HFFc6 (cell line): ENCODE data around the gene ORM2. TPM values are rescaled to one million over a fixed set of nuclear protein-coding genes. Genes with fewer than 3 reads are reported as not detected.
"Not testable (repeated sequence)": the region's sequence is repeated elsewhere in the genome, so short reads cannot be mapped to it uniquely, and the experiment has no call there.

Source experiments
- DNase-seq: peaks from one replicate; pipeline ENCODE4 v3.0.0-alpha.2; 2018
- H3K27ac Mint-ChIP-seq: 2 replicates; pipeline ENCODE4 v1.8.0; 2020; ENCODE audit warnings: mild to moderate bottlenecking, mixed read lengths
- H3K27me3 Mint-ChIP-seq: 2 replicates; pipeline ENCODE4 v1.8.0; 2021; ENCODE audit warnings: mild to moderate bottlenecking, moderate library complexity, mixed read lengths; ENCODE audit not compliant: insufficient read depth
- H3K36me3 Mint-ChIP-seq: 2 replicates; pipeline ENCODE4 v1.8.0; 2021; ENCODE audit warnings: low read depth, mixed read lengths
- H3K4me1 Mint-ChIP-seq: 2 replicates; pipeline ENCODE4 v1.8.0; 2020; ENCODE audit warnings: low read depth, mixed read lengths
- H3K4me3 Mint-ChIP-seq: 2 replicates; pipeline ENCODE4 v1.8.0; 2020; ENCODE audit warnings: mild to moderate bottlenecking, moderate library complexity, mixed read lengths
- H3K9me3 Mint-ChIP-seq: 2 replicates; pipeline ENCODE4 v1.8.0; 2020; ENCODE audit warnings: mild to moderate bottlenecking, mixed read lengths
- total RNA-seq, 6 experiments: library from RNA; stranded (reverse); fragmentation: NEBNext Ultra II Directional; extraction: Animal tissue kit (Norgen Biotek cat#: 25700); gene quantifications; 2 replicates in 1 of 6; 3 replicates in 5 of 6; pipeline ENCODE4 v1.2.3, GENCODE V29; 2021
- TF ChIP-seq, protein P1 (sequence below): fragments of 200-600 bp; sonication (generic); IDR thresholded peaks from 2 replicates; pipeline ENCODE4 v1.5.0; 2021; ENCODE audit warnings: antibody characterized with exemption, mild to moderate bottlenecking

Gene ORM2
- total RNA-seq, 6 experiments from 2014 or later = not detected

DNA sequence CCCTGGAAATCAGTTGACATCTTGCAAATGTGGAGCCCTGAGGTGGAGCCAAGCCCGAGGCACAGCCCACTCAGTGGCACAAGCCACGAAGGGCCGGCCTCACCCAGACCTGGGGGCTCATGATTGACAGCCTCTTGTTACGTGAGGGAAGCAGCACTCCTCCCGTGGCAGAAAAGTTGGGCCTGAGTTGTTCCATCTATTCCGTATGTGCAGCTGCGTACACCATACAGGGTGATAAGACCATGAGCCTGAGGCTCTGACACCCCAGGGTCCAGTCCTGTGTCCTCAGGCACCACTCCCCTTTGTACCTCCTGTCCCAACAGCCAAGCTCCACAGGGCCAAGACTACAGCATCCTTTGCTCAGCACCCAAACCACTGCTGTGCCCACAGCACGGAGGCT is 1.9 kb upstream of the ORM2 start:
- peaks cover 5% of the 10 kb centered on the region; the same call in 1 of the 2 replicates for H3K27me3 Mint-ChIP-seq
- H3K27ac Mint-ChIP-seq = no peak overlapping the region
- TF ChIP-seq, protein P1, sequence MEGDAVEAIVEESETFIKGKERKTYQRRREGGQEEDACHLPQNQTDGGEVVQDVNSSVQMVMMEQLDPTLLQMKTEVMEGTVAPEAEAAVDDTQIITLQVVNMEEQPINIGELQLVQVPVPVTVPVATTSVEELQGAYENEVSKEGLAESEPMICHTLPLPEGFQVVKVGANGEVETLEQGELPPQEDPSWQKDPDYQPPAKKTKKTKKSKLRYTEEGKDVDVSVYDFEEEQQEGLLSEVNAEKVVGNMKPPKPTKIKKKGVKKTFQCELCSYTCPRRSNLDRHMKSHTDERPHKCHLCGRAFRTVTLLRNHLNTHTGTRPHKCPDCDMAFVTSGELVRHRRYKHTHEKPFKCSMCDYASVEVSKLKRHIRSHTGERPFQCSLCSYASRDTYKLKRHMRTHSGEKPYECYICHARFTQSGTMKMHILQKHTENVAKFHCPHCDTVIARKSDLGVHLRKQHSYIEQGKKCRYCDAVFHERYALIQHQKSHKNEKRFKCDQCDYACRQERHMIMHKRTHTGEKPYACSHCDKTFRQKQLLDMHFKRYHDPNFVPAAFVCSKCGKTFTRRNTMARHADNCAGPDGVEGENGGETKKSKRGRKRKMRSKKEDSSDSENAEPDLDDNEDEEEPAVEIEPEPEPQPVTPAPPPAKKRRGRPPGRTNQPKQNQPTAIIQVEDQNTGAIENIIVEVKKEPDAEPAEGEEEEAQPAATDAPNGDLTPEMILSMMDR = no peak
- no peak overlapping the region for H3K4me3 Mint-ChIP-seq
- DNase-seq = no peak
- H3K36me3 Mint-ChIP-seq = no peaks in the 10 kb centered on the region
- no peaks in the 10 kb centered on the region for H3K4me1 Mint-ChIP-seq
- no peaks in the 10 kb centered on the region for H3K9me3 Mint-ChIP-seq

GRCh38 chr9:114328357-114328820 is 1.3 kb upstream of the ORM2 start:
- not testable (repeated sequence) for H3K4me3 Mint-ChIP-seq, H3K27me3 Mint-ChIP-seq, H3K4me1 Mint-ChIP-seq, DNase-seq, H3K9me3 Mint-ChIP-seq, H3K36me3 Mint-ChIP-seq, H3K27ac Mint-ChIP-seq

- not testable (repeated sequence) for DNase-seq, H3K4me3 Mint-ChIP-seq, H3K27me3 Mint-ChIP-seq, H3K9me3 Mint-ChIP-seq, H3K36me3 Mint-ChIP-seq, H3K4me1 Mint-ChIP-seq, H3K27ac Mint-ChIP-seq
Observed at GRCh38 chr9:114328937-114329624, 588 bp upstream of the ORM2 start.

GRCh38 chr9:114330636-114331035 is 967 bp downstream of the ORM2 start:
- Mint-ChIP-seq H3K27ac (no peak overlapping the region), H3K27me3 (peaks cover 5% of the 10 kb centered on the region; the same call in 1 of the 2 replicates), H3K36me3 (no peaks in the 10 kb centered on the region), H3K4me3 (no peak overlapping the region), H3K4me1 (peaks cover 7% of the 10 kb centered on the region), H3K9me3 (no peaks in the 10 kb centered on the region)
- DNase-seq = no peak
- TF ChIP-seq, protein P1 = no peak

- H3K36me3 Mint-ChIP-seq, H3K4me1 Mint-ChIP-seq, H3K27me3 Mint-ChIP-seq, H3K27ac Mint-ChIP-seq, DNase-seq, H3K4me3 Mint-ChIP-seq, H3K9me3 Mint-ChIP-seq: not testable (repeated sequence)
Observed at GRCh38 chr9:114331229-114332195, 1.8 kb downstream of the ORM2 start.

DNA sequence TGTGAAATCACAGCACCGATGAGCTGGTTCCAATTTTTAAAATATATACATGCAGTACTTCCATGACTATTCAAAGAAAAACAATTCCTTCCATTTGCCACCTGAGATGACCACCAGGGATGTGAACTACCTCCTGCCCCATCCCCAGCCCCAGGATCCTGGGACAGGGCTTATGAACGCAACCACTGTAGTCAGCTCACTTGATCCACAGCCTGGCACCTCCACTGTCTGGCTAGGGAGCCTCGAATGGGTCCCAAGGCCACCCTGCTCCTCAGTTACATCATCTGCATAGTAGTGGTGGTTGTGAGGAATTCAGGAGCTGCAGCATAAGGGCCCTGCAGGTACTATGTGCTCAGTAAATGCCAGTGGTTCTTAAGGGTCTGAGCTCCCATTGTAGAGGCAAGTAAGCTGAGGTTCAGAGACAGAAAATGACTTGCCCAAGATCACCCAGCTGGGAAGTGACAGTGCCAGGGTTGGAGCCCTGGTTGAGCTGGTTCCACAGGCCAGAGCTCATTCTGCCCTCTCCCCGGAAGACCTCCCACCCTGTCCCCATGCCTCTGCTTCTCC is 2.9 kb downstream of the ORM2 start:
- H3K27me3 Mint-ChIP-seq, H3K4me1 Mint-ChIP-seq, H3K9me3 Mint-ChIP-seq, DNase-seq, H3K4me3 Mint-ChIP-seq, H3K27ac Mint-ChIP-seq, H3K36me3 Mint-ChIP-seq: not testable (repeated sequence)

DNA sequence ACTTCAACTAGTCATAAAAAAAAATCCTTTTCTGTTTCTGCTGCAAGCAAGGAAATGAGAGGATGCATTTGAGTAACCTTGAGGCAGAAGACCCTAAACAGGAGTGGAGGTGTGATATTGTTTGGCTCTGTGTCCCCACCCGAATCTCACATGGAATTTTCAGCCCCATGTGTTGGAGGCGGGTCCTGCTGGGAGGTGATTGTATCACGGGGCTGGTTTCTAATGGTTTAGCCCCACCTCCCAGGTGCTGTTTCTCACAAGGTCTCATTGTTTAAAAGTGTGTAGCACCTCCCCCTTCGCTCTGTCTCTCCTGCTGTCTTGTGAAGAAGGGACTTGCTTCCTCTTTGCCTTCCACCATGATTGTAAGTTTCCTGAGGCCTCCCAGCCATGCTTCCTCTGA is 4.0 kb downstream of the ORM2 start:
- H3K4me3 Mint-ChIP-seq, H3K27ac Mint-ChIP-seq, H3K9me3 Mint-ChIP-seq, H3K36me3 Mint-ChIP-seq, H3K4me1 Mint-ChIP-seq, DNase-seq, H3K27me3 Mint-ChIP-seq: not testable (repeated sequence)

DNA sequence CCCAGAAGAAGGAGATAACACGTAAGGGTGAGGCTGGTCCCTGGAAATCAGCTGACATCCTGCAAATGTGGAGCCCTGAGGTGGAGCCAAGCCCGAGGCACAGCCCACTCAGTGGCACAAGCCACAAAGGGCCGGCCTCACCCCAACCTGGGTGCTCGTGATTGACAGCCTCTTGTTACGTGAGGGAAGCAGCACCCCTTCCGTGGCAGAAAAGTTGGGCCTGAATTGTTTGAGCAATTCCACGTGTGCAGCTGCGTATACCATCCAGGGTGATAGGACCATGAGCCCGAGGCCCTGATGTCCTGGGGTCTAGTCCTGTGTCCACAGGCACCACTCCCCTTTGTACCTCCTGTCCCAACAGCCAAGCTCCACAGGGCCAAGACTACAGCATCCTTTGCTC is 4.8 kb downstream of the ORM2 start:
- TF ChIP-seq, protein P1 = no peak
- Mint-ChIP-seq H3K4me1 (peaks cover 7% of the 10 kb centered on the region), H3K27me3 (peaks cover 5% of the 10 kb centered on the region; the same call in 1 of the 2 replicates), H3K9me3 (no peaks in the 10 kb centered on the region), H3K27ac (no peak overlapping the region; the same call in 1 of the 2 replicates), H3K36me3 (no peaks in the 10 kb centered on the region), H3K4me3 (no peak overlapping the region)
- no peak for DNase-seq
